Muscle layer of duodenum (tissue), 2 donors: ENCODE data around the gene ZNF579.
A peak's percentile ranks its signal among the peaks of the same experiment; 100 is the strongest.
"Not testable (repeated sequence)": the region's sequence is repeated elsewhere in the genome, so short reads cannot be mapped to it uniquely, and the experiment has no call there.

ENCODE experiments used
- H3K27ac ChIP-seq: one replicate; pipeline ENCODE4 v1.7.0; 2013; ENCODE audit warnings: mild to moderate bottlenecking, low read length
- H3K27me3 ChIP-seq: one replicate; pipeline ENCODE4 v1.7.0; 2013; ENCODE audit warnings: low read depth, mild to moderate bottlenecking, control low read depth, low read length
- H3K36me3 ChIP-seq, 2 donors: one replicate each; pipeline ENCODE4 v1.7.0; 2013; ENCODE audit warnings: low read length in 2 of 2, control low read depth in 1 of 2, mild to moderate bottlenecking in 1 of 2; ENCODE audit not compliant: insufficient read depth in 2 of 2, control insufficient read depth in 1 of 2
- H3K4me1 ChIP-seq, 2 donors: one replicate each; pipeline ENCODE4 v1.7.0; 2013; ENCODE audit warnings: low read length in 2 of 2, mild to moderate bottlenecking in 2 of 2, control low read depth in 1 of 2, moderate library complexity in 1 of 2; ENCODE audit not compliant: insufficient read depth in 2 of 2, control insufficient read depth in 1 of 2
- H3K4me3 ChIP-seq, 2 donors: one replicate each; pipeline ENCODE4 v1.7.0; 2013; ENCODE audit warnings: low read length in 2 of 2, low read depth in 1 of 2, mild to moderate bottlenecking in 1 of 2
- H3K9me3 ChIP-seq, 2 donors: one replicate each; pipeline ENCODE4 v1.7.0; 2013; ENCODE audit warnings: low read length in 2 of 2, control low read depth in 1 of 2, mild to moderate bottlenecking in 1 of 2; ENCODE audit not compliant: control insufficient read depth in 1 of 2
- donor health status: healthy.

The ZNF579 gene

DNA sequence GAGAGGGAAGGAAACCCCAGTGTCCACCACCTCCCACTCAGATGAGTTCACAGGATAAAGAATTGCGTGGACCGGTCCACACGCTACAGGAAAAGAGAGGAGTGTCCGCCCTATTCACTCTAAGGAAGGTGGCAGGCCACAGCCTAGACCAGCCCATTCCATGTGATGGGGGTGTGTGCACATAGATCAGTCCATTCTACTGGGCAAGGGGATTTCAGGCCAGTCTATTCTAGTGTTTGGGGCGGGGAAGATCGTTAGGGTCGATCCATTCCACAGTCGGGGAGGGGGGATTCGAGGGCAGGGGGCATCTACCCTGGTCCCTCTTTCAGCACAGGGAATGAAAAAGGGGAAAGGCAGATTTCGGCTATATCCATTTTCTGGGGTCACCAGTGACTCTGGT, 10.9 kb upstream of the ZNF579 start:
- H3K4me3 ChIP-seq: no peak overlapping the region
- H3K36me3 ChIP-seq: peaks cover 18 to 29% of the 10 kb centered on the region in 2 donors
- H3K4me1 ChIP-seq: peaks cover 0 to 9% of the 10 kb centered on the region in 2 donors
- no peaks in the 10 kb centered on the region for H3K27me3 ChIP-seq
- H3K27ac ChIP-seq: no peak overlapping the region
- no peaks in the 10 kb centered on the region for H3K9me3 ChIP-seq

DNA sequence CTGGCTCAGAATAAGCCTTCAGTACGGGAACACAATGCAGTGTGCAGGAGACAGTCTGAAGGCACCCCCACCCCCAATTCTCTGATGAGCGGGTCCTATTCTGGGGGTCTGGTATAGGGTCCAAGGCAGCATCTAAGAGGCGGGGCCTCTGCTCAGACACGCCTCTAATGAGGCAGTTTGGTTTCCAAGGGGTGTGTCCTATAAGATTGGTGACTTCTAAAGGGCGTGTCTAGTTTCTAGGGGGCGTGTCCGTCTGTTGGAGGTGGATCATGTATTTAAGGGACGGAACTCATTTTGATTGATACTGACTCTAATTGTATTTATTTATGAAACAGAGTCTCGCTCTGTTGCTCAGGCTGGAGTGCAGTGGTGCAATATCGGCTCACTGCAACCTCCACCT, 10.0 kb upstream of the ZNF579 start:
- Histone ChIP-seq H3K27me3 (no peaks in the 10 kb centered on the region), H3K36me3 (peaks cover 10 to 21% of the 10 kb centered on the region in 2 donors), H3K27ac (no peak overlapping the region), H3K9me3 (no peaks in the 10 kb centered on the region), H3K4me3 (no peak overlapping the region), H3K4me1 (peaks cover 0 to 18% of the 10 kb centered on the region in 2 donors)

DNA sequence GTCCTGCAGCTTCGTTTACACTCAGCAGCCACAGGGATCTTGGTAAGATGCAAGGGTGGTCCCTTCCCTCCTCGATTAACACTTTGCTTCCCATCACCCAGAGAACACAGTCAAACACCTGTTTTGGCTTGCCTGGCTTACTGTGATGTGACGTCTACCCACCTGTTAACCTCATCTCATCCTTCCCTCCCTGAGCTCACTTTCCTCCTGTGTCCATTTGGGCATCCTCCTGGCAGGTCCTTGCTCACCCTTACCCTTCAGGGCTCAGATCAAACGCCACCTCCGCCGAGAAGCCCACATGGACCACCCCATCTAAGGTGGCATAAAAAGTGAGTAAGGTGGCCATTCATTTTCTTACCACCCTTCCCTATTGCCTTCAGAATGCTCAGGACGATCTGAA, 9.5 kb upstream of the ZNF579 start:
- Histone ChIP-seq H3K36me3 (peaks cover 5 to 16% of the 10 kb centered on the region in 2 donors), H3K27me3 (no peaks in the 10 kb centered on the region), H3K27ac (no peak overlapping the region), H3K4me1 (peaks cover 0 to 21% of the 10 kb centered on the region in 2 donors), H3K4me3 (no peak overlapping the region), H3K9me3 (no peaks in the 10 kb centered on the region)

DNA sequence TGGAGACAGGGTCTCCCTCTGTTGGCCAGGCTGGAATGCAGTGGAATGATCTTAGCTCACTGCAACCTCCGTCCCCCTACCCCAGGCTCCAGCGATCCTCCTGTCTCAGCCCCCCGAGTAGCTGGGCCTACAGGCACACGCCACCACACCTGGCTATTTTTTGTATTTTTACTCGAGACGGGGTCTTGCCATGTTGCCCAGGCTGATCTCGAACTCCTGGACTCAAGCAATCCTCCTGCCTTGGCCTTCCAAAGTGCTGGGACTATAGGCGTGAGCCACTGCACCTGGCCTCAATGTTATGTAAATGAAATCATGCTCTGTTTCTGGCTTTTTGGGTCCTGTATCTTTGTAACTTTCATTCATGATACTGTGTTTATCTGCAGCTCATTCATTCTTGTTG, 8.1 kb upstream of the ZNF579 start:
- Histone ChIP-seq H3K27me3 (no peaks in the 10 kb centered on the region), H3K4me3 (no peak overlapping the region), H3K27ac (no peak overlapping the region), H3K9me3 (no peaks in the 10 kb centered on the region), H3K4me1 (peaks cover 0 to 21% of the 10 kb centered on the region in 2 donors), H3K36me3 (peaks cover 0 to 13% of the 10 kb centered on the region in 2 donors)

DNA sequence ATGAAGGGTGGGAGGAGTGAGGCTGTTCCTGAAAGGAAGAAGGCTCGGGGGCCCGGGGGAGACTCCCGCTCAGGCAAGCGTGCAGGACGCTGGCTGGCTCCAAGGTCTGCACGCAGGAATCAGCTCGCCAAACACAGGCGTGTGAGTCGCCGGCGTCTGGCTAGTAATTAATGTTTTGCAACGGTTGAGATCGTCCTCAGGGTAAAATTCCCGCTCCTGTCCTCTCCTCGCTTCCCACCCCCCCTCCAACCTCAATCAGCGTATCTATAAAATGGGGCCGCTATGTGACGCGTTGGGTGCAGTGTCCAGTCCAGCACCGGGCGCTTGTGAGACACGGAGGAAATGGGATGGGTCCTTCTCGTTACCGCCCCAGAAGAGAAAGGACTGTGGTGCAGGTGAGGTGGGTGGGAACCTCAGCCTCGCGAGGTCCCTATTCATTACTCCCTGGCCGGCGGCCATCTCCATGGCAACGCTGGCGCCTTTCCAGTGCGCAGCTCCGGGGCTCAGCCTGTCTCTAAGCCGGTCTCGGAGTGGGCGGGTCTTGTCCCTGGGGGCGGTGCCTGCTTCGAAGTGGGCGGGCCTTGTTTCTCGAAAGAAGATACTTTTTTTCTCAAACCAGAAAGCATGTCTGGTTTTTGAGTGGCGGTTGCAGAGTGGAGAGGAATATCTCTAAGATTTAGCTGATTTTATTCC, 6.5 kb upstream of the ZNF579 start:
- Histone ChIP-seq H3K4me3 (peak overlapping the region; percentile 39 to 52), H3K27ac (no peak overlapping the region), H3K36me3 (peaks cover 0 to 2% of the 10 kb centered on the region in 2 donors), H3K4me1 (peaks cover 0 to 24% of the 10 kb centered on the region in 2 donors), H3K27me3 (no peaks in the 10 kb centered on the region), H3K9me3 (no peaks in the 10 kb centered on the region)

DNA sequence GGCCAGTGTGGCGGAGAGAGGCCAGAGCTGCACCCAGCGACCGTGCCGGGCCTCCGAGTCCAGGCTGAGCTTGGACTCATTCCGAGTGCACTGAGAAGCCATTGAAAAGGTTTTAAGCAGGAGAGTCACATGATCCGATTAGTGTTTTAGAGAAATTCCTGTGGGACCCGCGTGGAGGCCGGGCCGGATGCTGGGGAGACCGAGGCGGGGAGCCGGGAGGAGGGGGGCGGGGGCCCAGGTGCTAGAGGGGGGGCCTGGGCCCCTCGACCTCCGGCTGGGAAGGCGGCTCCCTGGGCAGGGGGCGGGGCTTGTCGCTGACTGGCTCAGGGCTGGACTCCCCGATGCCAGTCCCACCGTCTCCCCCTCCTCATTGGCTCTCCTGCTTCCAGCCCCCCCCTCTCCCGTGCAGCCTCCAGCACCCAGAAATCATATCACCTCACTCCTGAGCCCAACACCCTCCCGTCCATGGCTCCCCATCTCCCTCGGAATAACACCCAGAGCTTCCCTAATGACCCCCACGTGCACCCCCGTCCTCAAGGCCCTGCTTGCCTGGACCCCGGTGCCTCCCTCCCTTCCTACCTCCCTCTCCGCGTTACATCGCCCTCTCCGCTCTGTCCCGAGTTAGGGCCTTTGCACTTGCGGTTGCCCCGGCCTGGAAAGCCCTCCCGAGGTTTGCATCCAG, 5.2 kb upstream of the ZNF579 start:
- peak overlapping the region; percentile 37 to 48 for H3K4me3 ChIP-seq
- H3K27me3 ChIP-seq: no peaks in the 10 kb centered on the region
- no peaks in the 10 kb centered on the region for H3K36me3 ChIP-seq
- peaks cover 6 to 37% of the 10 kb centered on the region in 2 donors for H3K4me1 ChIP-seq
- no peaks in the 10 kb centered on the region for H3K9me3 ChIP-seq
- H3K27ac ChIP-seq: no peak overlapping the region

DNA sequence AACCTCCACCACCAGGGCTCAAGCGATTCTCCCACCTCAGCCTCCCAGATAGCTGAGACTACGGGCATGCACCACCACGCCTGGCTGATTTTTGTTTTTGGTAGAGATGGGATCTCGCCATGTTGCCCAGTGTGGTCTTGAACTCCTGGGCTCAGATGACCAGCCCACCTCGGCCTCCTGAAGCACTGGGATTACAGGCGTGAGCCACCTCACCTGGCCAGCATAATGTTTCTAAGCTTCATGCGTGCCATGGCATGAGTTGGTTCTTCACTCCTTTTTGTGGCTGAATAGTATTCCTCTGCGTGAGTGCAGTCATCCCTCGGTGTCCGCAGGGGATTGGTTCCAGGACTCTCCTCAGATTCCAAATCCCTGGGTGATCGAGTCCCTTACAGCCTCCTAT, 4.2 kb upstream of the ZNF579 start:
- H3K27ac ChIP-seq: no peak overlapping the region

DNA sequence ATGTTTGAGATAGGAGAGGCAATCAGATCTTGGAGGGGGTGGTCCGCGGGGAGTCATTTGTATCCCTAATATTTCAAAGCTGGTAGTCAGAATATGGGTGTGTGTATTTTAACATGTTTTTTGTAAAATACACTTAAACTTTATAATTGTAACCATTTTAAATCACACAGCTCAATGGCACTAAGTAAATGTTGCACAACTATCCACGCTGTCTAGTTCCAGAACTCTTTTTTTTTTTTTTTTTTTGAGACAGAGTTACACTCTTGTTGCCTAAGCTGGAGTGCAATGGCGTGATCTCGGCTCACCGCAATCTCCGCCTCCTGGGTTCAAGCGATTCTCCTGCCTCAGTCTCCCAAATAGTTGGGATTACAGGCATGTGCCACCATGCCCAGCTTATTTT, 3.2 kb upstream of the ZNF579 start:
- H3K36me3 ChIP-seq, H3K4me3 ChIP-seq, H3K9me3 ChIP-seq, H3K27me3 ChIP-seq, H3K27ac ChIP-seq: not testable (repeated sequence)
- H3K4me1 ChIP-seq: peaks cover 6 to 45% of the 10 kb centered on the region in 2 donors

More for the DNA sequence above, 4.2 kb upstream of the ZNF579 start:
- Histone ChIP-seq H3K27me3 (no peaks in the 10 kb centered on the region), H3K9me3 (no peaks in the 10 kb centered on the region), H3K4me1 (peaks cover 6 to 40% of the 10 kb centered on the region in 2 donors), H3K4me3 (no peak overlapping the region), H3K36me3 (no peaks in the 10 kb centered on the region)

DNA sequence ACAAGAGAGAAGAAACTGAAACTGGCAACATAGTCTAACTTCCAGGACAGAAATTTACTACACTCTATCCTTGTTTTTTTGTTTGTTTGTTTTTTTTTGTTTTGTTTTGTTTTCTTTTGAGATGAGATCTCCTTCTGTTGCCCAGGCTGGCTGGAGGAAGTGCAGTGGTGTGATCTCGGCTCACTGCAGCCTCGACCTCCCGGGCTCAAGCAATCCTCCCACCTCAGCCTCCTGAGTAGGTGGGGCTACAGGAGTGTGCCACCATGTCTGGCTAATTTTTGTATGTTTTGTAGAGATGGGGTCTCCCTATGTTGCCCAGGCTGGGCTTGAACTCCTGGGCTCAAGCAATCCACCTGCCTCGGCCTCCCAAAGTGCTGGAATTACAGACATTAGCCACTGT, 1.6 kb upstream of the ZNF579 start:
- H3K4me1 ChIP-seq: peaks cover 6 to 43% of the 10 kb centered on the region in 2 donors
- peak overlapping the region in 1 of 2 donors; percentile 9 for H3K4me3 ChIP-seq
- not testable (repeated sequence) for H3K27me3 ChIP-seq, H3K9me3 ChIP-seq, H3K27ac ChIP-seq
- H3K36me3 ChIP-seq: peaks cover 2 to 15% of the 10 kb centered on the region in 2 donors

DNA sequence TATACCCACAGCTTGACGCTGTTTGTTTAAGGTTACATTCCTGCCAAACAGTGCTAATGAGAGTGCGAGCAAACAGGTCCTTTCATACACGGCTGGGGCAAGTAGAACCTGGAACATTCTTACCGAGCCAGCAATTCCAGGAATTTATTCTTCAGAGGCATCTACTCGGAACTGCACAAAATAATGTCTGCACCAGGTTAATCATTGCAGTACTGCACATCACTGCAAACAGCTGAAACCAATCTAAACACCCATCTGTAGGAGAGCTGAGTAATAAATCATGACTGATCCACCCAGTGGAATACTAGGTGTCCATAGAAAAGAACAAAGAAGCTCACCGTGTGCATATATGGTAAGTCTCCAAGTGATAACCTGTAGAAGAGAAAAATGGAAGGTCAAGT, 1.2 kb upstream of the ZNF579 start:
- no peak overlapping the region for H3K27ac ChIP-seq
- no peaks in the 10 kb centered on the region for H3K27me3 ChIP-seq
- H3K36me3 ChIP-seq: peaks cover 7 to 20% of the 10 kb centered on the region in 2 donors
- H3K4me3 ChIP-seq: peak overlapping the region in 1 of 2 donors; percentile 9
- no peaks in the 10 kb centered on the region for H3K9me3 ChIP-seq
- peaks cover 6 to 39% of the 10 kb centered on the region in 2 donors for H3K4me1 ChIP-seq

DNA sequence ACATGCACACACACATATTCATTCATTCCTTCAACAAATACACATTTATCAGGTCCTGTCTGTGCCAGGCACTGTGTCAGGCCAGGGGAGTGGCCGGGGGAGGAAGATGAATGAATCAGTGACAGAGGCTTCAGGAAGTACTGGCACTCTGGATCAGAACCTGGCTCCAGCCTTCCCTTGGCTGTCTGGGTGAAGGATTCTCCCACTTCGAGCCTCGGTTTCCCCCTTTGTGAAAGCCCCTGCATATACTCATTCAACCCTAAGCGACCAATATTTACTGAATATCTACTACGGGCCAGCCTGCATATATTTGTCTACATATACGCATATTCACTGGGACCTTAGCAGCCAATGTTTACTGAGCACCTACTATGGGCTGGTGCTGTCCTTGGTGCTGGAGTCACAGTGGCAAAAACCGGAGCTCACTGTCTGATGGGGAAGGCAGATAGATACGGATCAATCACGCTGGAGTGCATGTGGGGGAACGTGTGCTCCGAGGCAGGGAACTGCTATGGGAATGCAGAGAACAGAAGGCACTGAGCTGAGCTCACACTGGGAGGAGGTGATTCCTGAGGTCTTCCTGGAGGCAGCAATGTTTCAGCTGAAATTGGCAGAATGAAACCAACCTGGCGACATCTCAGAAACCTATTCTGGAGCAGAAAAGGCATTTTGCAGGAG, 636 bp upstream of the ZNF579 start:
- no peaks in the 10 kb centered on the region for H3K27me3 ChIP-seq
- peak overlapping the region; percentile 71 to 77 for H3K4me3 ChIP-seq
- H3K27ac ChIP-seq: peak overlapping the region; percentile 74
- H3K4me1 ChIP-seq: peaks cover 6 to 33% of the 10 kb centered on the region in 2 donors
- no peaks in the 10 kb centered on the region for H3K9me3 ChIP-seq
- H3K36me3 ChIP-seq: peaks cover 9 to 24% of the 10 kb centered on the region in 2 donors
